ENCODE measurements around the gene KCTD6. TPM values are rescaled to one million over a fixed set of nuclear protein-coding genes. Genes with fewer than 3 reads are reported as not detected.

Gene KCTD6
- 6.9 and 7.2 TPM in 2 replicates for total RNA-seq

DNA sequence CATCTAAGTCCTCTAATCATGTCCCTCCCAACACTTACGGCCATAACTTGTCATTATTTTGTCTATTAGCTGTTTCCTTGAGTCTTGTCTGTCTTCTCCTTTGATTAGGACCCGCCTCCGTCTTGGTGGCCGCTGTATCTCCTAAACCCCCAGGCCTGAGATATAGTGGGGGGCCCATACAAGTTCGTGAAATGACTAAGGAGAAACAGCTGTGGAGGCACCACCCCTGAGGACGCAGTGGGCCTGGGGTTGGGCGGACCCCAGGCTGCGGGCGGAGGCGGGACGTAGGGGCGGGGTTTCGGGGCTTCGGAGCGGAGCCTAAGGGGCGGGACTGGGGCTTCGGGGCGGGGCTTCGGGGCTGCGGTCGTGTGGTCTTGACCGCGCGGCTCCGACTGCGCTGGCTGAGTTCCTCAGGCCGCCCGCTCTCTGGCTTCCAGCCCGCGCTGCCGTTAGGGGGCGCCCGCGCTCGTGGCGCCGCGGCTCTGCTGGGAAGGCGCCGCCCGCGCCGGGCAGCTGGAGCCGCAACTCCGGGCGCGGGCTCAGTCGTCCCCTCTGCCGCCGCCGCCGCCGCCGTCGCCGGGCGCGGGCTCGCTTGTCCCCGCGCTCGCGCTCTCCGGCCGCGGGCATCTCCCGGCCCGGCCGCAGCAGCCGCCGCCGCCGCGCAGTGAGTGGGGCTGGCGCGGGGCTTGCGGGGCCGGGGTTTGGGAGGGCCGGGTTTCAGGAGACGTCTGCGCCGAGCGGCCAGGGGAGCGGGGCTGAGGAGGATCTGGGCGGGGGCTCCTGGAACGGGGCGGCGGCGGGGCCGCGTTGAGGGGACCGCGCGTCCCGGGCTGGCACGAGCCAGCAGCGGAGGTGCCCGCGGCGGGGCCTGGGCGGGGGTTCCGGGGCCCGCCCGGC lies at the start of gene KCTD6:
KCTD6 (plus strand) TSS at position 591 of the 897 bp plus-strand sequence. CDS start 6,660 bp downstream, outside the sequence.

DNA sequence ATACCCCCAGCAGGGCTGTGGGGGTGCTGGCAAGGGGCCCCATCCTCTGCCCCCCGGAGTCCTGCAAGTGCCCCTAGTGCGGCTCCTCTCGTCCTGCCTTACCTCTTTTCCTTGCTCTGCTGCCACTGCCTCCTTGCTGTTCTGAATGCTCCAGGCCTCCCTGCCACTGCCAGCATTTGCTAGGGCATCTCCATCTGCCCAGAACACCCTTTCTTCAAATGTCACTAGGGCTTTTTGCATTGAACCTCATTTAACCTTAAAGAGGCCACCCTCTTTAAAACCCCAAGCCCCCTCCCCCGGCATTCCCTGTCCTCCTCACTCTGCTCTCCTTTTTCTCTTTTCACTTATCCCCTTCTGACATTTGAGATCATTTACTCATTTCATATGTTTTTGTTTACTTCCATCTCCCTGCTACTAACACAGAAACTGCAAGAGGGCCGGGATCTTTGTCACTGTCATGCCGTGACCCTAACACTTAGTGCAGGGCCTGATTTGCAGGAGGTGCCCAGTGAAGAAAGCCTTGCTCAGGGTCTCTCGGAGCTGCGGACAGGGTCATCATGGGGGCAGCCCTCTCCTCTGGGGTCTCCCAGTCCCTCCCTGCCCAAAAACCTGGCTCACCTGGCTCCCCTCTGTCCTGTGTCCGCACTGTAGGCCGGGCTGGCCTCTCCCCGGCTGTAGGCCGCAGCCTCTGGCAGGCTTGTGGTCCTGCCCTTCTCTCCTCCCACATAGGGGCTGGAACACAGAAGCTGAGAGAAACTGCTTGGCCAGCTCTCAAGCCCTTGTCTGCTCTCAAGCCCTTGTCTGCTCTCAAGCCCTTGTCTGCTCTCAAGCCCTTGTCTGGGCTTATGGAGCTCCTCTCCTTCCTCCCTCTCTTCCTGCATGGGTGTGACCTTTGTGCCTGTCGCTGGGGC lies 44.9 kb downstream of the KCTD6 start, which contains the start of gene ACOX2:
ACOX2 (minus strand) TSS at position 690 of the 911 bp plus-strand sequence. CDS start 2,084 bp downstream, outside the sequence.

Other genes starting within 250 kb of the KCTD6 start
- gene RPP14, start 185.9 kb upstream of the KCTD6 start, total RNA-seq, result 16.0 and 17.8 TPM in 2 replicates
- 8.9 and 9.1 TPM in 2 replicates for gene HTD2, start 185.6 kb upstream of the KCTD6 start, total RNA-seq
- 17.0 and 22.5 TPM in 2 replicates for gene PXK, start 159.2 kb upstream of the KCTD6 start, total RNA-seq
- 45.7 and 49.7 TPM in 2 replicates for gene PDHB, start 58.3 kb upstream of the KCTD6 start, total RNA-seq
- 2.0 and 2.6 TPM in 2 replicates for gene ACOX2, start 45.1 kb downstream of the KCTD6 start, total RNA-seq
- 7.5 and 16.0 TPM in 2 replicates for gene FAM107A, start 85.3 kb downstream of the KCTD6 start, total RNA-seq
- gene FAM3D, start 174.7 kb downstream of the KCTD6 start, total RNA-seq, result under 0.01 TPM in 1 of 2 replicates, not detected in the other

Data from vein endothelial cell (primary cell).